HG03457 (cell line): Measurements from ENCODE around the gene FOLR2.

Source experiments
- ATAC-seq: cut with Tn5 transposase; IDR thresholded peaks from one replicate; pipeline ENCODE4 v1.9.1; 2021; ENCODE audit warnings: moderate number of reproducible peaks; ENCODE audit not compliant: unreplicated experiment

The FOLR2 gene

DNA sequence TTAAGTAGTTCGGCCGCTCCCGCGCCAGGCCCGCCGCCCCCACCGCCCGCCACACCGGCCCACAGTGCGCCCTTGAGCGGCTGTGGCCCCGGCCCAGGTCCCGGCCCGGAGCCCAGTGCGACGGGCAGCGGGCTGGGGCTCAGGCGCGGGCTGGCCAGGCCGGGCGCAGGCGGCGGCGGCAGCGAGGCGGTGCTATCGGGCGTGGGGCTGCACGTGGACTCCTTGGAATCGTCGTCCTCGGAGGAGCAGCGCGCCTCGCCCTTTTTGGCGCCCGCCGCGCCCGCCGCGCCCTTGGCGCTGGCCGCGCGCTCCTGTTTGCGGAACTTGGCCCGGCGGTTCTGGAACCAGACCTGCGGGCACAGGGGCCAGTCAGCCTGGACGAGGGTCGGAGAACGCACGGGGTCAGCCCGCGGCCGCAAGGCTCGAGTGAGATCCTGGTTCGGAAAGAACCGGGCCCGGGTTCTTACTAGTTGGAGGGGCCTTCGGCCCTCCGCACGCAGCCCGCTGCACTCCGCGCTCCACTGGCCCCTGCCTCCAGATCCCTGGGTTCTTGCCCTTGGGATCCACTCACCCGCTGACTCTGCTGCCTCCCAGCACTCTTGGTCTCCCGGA, 23.4 kb downstream of the FOLR2 start:
- ATAC-seq, result no peak

DNA sequence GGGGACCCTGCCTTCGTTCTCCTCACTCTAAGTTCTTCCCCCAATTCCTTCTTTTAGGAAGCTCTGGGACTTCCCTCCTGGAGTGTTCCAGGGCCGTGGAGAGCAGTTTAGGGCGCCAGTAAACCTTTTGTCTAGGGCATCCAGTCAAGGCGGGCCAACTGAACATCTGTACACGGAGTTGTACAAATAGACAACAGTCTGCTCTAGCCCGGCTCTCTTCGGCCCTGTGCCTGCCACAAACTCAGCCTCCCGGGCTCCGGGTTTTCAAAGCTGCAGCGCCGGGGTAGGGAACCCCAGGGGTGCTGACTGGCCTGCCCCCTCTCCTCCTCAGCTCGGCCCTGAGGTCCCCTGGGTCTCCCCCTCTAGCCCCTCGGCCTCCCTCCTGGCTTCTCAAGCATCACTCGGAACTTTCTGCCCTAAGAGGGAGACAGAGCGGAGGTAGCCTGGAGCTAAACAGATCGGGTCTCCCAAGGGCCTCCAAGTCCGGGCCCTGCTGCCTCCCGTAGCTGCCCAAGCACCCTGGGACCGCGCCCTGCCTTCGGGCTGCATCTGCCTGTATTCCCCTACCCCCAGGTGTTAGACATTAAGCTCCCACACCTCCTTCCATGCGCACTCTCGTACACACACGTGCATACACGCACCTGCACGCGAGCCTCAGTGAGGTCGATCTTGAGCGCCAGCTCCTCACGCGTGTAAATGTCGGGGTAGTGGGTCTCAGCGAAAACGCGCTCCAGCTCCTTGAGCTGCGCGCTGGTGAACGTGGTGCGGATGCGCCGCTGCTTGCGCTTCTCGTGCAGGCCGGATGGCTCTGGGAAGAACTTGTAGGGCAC, 24.1 kb downstream of the FOLR2 start:
- ATAC-seq, result no peak

DNA sequence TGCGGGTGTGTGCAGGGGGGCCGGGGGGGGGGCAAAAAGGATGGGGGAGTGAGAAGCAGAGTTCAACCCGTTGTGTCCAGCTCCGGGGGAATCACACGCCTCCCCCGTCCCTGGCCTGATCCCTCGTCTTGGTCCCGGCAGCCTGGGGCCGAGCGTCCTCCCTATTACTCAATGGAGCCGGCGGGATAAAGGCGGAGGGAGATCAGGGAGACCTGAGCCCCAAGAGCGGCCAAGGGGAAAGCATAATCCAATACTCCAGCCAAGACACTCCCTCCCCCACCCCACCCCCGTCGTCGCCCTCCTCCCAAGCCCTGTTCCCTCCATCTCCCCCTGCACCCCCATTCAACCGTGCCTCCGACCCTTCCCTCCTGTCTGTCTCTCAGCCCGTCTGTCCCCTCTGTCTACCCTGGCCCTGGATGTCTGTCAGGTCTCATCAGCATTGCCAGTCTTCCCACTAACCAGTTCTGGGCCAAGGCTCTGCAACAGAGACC, 24.7 kb downstream of the FOLR2 start:
- no peak for ATAC-seq

DNA sequence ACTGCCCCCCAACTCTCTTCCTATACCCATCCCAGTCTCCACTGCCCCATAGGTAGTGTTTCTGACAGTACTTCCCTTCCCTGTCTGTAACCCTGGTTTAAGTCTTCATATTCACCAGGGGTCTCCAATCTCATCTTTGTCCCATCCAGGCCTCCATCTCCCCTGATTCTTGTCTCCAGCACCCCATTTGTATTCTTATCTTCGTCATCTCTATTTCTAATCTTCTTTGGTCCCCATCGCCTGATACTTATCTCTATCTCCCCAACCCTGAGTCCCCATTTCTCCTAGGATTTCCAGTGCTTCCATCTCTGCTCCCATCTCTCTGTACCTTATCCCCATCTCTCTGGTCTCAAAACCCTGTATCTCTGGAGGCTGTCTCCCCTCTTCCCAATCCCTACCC, 25.5 kb downstream of the FOLR2 start:
- ATAC-seq, result no peak

DNA sequence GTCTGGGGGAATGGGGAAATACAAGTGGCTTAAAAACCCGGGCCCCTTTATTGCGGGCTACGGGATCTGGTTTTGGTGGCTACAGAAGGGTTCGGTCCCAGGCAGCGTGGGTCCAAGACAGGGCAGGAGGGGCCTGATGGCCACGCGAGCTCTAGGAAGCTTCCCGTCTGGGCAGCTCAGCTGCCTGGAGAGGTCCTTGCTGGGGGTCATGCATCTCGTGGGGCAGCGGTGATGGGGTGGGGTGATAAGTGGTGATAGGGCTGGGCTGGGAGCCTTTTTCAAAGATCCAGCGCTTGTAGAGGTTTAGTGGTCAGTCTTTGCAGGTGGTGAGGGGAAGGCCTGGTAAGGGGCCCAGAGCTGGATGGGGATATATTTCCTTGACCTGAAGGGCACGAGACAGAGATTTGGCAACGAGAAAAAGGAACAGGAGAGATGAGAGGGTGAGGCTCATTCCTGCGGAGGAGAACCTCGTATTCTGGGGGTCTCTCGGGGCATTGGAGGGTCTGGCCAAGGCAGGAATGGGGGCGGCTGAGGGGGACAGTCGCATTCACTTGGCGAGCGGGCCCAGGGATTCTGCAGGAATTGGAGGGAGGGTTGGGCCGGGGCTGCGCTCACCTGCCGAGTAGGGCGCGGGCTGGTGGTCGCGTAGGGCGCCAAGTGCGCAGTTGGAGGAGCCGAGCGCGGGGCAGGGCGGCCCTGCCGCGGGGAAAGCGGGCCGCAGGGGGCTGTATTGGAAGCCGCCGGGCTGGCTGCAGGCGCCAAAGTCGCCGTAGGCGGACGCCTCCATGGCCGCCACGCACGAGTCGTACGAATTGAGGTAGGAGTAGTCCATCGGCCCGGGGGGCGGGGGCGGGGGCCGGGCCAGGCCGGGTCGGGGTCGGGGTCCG, 26.8 kb downstream of the FOLR2 start:
- ATAC-seq, result no peak

DNA sequence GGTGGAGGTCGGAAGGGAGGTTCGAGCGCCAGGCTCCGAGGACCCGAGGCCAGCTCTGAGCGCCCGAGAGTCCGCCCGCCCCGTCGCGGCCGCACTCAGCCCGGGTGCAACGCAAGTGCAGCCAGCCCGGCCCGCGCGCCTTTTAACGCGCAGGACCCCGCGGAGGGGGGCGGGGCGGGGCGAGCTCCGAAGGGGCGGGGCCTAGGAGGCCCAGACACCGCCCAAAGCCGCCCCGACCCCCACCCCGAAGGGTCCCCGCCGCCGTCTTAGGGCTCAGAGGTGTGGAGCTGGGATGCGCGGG, 27.4 kb downstream of the FOLR2 start, which contains the start of gene PHOX2A:
TSS of gene PHOX2A (minus strand) at position 117 of the 301 bp plus-strand sequence. CDS start 172 bp downstream, outside the sequence.
- no peak for ATAC-seq

DNA sequence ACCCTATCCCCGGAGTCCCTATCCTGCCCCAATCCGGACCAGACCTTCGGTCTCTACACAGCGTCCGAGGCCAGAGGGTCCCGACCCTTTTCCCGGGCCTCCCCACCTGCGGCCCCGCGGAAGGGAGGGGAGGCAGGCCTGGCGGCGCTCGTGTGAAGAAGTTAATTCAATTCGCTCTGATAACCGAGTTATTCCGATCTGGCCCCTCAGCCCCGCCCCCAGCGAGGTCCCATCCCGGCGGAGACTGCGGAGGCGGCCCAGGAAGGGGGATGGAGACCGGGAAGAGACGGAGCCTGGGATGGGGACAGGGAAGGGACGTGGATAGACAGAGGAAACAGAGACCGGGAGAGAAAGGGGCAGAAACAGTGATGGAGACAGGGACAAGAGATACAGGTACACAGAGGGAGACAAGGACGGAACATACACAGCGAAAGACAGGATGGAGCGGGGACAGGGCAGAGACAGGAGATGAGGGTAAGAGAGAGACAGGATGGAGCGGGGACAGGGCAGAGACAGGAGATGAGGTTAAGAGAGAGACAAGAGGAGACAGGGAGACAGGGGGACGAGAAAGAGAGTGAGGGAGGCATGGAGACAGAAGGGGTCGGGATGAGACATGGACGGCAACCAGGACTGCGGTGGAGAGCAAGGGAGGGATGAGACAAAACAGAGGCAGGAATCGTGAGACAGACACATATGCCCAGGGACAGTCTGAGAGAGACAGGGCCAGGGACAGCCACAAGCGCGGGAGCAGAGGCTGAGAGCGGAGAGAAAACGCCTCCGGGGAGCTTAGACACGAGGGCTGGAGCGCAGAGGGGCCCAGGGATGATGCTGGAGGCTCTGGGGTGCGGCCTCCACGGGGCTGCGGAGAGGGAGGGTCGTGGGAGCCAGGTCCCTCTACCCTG, 28.0 kb downstream of the FOLR2 start:
- no peak for ATAC-seq

DNA sequence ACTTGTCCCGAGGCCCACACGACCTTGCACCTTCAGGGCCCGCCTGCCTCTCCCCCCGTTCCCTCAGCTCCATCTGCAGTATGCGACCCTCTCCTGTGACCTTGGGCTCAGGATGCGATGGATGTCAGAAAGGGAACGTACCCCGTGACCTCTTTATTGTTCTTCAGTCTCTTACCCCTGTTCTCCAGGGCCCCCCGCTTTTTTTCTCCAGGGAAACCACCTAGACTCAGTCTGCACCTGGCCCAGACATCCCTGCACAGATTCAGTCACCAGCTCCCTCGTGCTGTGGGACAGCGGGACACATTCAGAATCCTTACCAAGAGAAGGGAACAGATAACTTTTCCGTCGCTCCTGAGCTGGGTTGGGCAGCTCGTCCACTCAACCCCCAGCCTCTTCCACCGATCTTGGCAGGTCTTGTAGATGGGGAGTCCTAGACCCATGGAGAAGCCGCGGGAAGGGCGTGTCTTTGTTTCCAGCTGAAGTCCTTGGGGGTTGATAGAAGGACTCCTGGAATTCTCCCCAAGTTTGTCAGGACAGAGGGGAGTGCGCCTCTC, 28.7 kb downstream of the FOLR2 start:
- no peak for ATAC-seq

DNA sequence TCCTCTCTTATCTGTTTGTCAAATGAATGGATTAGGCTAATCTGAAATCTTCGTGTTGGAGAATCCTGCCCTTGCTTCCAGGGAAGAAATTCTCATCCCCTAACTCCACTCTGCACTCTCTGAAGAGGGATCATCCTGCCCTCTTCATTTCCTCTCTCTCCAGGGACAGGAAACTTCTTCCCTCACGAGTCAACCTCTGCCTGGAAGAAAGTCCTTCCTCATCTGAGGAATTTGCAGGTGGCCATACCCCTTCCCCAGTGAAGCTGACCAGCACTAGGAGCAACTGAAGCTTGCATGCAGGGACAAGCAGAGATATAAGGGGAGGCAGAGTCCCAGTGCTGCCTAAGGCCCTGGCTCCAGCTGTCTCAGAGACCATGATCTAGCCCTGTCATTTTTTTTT, 31.0 kb downstream of the FOLR2 start:
- ATAC-seq, result no peak

DNA sequence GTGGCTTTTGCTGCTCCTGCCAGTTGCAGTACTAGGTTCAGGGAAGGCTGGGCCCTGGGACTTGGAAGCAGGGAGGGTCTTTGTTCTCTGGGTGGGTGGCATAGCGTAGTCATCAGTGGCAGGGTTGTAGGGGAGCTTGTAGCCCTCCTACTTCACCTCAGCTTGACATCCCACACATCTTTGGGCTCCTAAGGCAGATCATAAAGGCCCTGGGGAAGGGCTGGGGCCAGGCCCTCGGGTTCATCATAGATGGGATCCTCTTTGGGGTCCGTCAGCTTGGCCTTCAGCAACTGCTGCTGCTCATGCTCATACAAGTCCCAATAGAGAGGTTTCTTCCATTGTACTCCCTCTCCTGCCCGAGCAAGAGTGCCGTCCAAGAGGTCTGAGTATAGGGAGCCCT, 33.4 kb downstream of the FOLR2 start:
- no peak for ATAC-seq

DNA sequence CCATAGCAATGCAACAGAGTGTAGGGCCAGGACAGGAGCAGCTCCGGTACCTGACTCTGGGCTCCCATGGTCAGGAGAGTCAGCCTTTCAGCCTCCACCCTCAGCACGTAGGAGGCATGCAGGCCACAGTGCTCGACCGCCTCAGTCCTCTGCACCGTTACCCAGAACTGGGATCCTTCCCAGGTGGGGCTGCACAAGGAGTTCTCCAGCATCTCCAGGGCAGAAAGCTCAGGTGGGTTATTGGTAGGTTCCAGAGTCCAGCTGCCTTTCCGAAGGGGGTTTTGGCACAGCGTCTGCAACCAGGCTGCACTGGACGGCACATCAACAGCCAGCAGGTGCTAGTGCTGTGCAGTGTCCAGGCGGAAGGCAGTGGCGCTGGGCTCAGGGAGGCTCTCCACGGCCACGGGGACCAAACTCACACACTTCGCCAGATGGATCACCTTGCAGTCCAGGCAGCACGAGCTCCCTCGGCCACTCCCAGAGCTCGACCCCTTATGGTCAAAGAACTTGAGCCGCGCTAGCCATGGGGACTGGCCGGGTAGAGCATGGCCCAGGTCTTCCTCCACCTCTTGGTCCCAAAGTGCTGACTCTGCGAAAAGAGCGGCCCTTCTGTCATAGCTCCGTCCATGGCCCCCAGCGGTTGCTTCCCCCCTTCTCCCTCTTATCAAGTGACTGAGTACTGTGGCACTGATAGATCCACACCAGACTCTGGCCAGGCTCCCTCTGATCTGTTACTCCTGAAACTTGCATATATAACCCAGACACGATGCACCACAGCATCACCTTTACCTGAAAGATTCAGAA, 34.3 kb downstream of the FOLR2 start:
- no peak for ATAC-seq

DNA sequence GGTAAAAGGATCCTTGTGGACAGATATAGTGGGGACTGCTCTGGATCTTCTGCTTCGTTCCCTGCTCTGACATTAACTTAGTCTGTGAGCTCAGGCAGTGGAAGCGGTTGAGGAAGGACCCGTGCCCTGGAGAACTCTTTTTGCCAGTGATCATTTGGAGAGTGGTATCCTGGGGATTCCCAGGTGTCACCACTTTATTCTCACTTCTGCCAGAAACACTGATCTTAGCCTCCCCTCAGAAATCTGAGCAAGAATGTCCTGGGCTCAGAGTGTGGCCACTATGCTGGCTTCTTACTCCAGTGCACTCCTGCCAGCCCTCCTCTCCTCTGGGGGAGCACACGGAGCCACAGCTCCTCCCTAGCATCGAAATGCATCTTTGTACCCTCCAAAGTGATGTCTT, 35.0 kb downstream of the FOLR2 start:
- ATAC-seq, result no peak

DNA sequence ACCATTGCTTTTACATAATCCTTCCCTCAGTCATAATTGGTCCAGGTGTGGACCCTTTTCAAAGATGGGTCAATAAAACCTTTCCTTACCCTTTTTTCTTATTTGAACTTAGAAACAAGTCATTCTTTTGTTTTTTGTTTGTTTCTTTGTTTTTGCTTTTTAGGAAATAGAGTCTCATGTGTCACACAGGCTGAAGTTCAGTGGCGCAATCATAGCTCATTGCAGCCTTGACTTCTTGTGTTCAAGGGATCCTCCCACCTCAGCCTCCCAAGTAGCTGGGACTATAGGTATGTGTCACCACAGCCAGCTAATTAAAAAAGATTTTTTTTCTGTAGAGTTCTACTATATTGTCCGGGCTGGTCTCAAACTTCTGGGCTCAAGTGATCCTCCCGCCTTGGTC, 36.8 kb downstream of the FOLR2 start:
- no peak for ATAC-seq

DNA sequence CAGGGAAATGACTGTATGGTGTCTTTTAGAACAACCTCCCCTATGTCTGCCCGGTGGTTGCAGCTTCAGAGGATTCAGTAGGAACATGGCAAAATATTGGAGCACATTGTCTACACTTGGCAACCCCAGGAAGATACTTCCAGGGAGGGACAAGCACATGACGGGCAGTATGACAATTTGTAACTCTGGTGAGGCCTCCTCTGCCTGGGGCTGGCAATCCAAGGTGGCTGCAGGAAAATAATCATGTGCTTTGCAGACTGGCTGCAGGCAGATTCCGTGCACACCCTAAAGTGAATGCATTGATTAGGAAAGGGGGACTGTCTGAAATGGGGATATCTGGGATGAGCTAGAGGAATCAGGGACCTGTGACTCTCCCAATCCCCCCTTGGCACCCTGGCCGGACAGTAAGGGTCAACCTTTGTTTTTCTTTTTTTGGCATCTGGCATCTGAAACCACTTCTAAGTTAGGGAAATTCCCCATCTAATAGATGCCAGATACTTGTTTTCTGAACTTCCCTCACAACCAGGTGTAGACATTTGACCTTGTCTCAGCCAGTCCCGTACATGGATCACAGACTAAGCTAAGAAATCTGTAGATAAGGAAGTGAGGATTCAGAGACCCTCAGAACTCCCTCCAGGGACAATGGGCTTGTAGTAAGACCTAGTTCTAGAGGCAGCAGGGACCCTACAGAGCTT, 37.9 kb downstream of the FOLR2 start:
- ATAC-seq, result no peak

DNA sequence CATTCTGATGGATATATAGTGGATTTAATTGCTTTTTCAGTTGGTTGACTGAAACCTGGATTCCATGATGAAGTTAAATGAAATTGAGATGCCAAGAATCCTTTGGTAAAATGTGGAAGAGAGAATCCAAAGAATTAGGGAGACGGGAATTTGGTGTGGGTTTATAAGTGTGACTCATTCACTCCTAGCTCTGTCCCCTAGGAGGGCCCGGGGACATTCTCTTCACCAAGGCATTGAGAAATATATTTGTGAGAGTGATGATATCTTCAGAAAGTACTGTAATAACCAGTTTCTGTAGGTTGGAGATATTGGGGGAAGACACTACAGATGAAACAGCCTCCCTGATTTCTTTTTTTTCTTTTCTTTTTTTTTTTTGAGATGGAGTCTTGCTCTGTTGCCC, 41.0 kb downstream of the FOLR2 start:
- ATAC-seq, result no peak

DNA sequence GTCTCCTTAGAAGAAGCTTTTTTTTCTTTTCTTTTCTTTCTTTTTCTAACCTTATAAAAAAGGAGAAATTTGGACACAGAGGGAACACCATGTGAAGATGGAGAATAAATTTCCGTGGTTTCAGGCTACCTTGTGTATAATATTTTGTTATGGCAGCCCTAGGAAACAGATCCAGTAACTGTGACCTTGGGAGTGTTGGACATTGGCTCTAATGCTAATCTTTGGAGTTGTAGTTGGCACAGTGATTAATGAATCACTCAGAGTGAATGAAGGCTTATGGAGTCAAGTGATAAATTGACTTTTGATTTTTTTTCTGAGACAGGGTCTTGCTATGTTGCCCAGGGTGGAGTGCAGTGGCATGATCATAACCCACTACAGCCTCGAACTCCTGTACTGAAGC, 42.9 kb downstream of the FOLR2 start:
- ATAC-seq, result no peak

DNA sequence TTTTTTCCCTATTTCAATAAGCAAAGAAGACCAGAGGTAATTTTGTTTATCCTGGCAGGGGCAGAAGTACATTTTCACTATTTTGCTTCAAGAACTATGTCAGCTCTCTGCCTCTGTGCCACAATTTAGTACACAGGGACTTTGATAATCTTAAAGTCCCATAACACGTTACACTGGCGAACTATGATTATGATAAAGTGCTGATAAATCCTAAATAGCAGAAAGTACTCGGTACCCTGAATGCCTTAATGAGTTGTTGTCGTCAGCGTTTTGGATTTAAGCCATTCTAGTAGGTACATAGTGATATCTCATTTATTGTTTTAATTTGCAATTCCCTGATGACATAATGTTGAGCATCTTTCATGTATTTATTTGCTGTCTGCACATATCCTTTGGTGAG, 44.0 kb downstream of the FOLR2 start:
- ATAC-seq, result no peak

DNA sequence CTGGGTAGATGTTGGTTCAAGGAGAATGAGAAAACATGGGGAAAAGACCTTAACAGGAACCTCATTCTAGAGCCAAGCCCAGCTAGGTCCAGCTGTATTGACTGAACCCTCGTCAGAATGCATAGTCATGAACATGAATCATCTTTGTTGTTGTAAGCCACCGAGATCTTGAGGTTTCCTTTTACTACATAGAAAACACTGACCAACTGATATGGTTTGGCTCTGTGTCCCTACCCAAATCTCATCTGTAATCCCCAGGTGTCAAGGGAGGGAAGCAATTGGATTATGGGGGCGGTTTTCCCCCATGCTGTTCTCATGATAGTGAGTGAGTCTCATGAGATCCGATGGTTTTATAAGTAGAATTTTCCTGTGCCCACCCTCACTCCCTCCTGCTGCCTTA, 46.8 kb downstream of the FOLR2 start:
- ATAC-seq, result no peak

DNA sequence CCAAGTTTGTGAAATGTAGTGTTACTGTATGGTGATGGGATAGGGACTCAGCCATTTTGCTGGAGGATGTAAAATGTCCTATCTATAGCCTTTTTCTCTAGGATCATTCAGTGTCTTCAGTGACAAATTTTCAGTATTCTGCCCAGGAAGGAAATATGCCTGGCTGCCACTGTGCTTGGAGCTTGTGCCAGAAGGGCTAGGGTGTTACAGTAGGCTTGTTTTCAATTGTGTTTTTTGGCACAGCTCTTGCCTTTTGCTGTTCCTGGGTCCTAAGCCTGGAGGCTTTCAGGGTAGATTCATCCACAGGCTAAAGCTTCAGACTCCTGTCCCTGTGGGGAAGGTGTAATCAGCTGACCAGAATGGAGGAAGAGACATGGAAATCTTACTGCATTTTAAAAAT, 49.4 kb downstream of the FOLR2 start:
- no peak for ATAC-seq
